Stimulated activated CD4-positive, alpha-beta T cell treated with anti-CD3 and anti-CD28 coated beads, Interleukin-2, amount 100 ng/mL, for 24 hours (primary cell): ENCODE results near the gene SPIN1.

Source experiments
- DNase-seq, 2 donors: peaks; one replicate each; pipeline ENCODE4 v3.0.0-alpha.2; 2020

Gene SPIN1

DNA sequence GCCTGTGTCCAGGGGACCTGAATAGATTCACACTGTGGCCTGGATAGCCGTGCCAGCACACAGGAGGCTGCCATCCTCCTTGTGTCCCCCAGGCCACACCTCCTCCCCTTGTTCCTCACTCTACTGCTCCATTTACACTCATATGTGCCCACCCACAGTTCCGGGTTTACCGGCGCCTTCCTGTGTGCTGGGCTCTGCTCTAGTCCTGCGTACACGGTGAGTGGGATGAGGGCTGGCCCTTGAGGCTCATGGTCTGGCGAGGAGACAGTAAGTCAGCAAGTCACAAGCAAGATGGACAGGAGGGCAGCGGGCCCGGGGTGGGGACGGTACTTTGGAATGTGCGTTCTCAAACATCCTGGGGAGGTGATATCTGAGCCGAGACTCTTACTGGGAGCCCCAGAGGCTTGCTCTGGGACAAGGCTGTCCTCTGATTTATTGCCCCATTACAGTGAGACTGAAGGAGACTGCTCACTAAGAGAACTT lies 114.3 kb downstream of the SPIN1 start:
- no peak for DNase-seq

DNA sequence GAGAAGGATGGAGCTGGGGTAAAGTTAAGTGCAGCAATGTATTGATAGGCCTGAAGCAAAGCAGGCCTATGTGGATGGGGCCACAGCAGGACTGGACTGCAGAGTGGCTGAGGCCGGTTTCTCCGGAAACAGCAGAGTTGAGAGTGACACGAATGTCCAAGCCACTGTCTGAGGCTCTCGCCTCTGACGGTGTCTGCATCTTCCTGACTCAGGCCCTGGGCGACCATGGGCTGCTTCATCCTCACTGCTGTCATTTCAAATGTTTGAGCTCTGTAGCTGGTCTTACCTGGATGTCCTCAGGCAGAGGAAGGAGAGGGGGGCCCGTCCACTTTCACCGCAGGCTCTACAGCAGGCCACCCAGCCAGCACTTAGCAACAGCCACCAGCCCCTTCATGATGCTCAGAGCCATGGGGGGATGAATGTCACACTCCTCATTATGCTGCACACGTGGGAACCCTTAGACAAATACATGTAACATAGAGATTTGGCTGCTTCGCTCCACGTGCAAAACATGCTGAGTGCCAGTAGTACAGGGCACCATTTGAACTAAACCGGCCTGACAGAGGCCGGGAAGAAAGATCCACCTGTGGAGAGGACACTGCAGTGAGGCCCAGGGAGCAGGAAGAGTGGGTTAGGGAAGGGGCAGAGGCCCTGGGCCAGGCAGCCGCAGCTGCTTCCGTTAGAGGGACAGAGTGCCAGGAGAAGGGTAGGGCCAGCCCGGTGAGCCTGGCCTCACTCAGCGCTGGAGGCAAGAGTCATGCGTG lies 115.0 kb downstream of the SPIN1 start:
- no peak for DNase-seq

DNA sequence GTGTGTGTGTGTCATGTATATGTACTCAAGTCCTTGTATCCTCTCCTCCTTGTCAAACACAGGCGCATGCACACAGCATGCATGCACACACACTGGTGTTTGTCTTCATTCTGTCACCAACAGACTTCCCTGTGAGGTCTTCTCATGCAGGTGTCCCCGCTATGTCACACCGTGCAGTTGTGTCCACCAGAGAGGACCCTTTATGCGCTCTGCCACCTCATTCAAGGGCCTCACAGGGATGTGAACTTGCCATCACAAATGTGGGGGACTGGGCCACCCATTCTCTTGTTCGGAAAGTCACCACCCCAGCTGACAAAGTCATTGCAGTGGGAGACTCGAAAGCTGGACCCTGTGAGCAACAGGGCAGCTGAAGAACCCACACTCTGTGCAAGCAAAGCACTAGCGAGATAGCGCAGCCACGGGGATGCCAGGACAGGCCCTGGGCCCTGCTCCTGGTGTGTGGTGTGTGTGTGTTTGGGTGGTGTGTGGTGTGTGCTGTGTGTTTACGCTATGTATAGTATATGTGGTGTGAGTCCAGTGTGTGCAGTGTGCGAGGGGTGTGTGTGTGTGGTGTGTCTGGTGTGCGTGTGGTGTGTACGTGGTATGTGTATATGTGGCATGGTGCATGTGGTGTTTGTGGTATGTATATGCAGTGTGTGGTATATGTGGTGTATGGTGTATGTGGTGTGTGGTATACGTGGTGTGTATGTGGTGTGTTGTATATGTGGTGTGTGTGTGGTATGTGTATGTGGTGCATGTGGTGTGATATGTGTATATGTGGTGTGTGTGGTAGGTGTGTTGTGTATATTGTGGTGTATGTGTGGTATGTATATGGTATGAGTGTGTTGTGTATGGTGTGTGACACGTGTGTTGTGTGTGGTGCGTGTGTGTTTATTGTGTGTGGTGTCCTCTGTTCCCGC lies 115.9 kb downstream of the SPIN1 start:
- DNase-seq = no peak

DNA sequence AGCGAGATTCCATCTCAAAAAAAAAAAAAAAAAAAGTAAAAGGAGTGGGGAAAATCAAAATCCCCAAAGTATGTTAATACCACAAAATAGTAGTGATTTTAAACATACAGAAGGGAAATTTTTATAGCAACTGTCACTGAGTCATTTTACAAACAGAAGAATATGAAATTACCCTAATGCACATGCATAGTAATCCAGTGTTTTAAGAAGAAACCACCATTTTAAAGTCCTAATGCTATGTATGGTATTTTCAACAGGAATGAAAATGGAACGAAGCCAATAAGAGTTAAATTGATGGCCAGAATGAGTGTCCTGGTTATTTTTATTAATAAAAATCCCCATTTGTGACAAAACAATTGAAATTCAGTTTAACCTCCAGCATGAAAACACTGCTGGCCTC lies 120.1 kb downstream of the SPIN1 start:
- no peak for DNase-seq

DNA sequence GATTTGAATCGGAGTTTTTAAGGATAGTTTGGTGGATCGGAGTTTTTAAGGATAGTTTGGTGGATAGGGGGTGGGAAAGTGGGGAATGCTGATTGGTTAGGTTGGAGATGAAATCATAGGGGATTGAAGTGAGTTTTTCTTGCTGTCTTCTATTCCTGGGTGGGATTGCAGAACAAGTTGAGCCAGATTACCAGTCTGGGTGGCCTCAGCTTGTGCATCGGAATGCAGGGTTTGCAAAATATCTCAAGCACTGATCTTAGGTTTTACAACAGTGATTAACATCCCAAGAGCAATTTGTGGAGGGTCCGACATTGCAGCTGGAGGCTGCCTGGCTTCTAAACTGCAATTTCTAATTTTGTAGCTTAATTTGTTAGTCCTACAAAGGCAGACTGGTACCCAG lies 123.7 kb downstream of the SPIN1 start:
- no peak for DNase-seq

DNA sequence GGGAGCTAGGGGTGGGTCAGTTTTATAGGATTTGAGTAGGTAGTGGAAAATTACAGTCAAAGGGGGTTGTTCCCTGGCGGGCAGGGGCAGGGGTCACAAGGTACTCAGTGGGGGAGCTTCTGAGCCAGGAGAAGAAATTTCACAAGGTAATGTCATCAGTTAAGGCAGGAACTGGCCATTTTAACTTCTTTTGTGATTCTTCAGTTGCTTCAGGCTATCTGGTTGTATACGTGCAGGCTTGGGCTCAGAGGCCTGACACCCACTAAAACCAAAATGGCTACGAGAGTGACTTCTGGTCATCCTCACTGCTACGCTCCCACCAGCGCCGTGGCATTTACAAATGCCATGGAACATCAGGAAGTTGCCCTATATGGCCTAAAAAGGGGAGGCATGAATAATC lies 126.0 kb downstream of the SPIN1 start:
- no peak for DNase-seq

DNA sequence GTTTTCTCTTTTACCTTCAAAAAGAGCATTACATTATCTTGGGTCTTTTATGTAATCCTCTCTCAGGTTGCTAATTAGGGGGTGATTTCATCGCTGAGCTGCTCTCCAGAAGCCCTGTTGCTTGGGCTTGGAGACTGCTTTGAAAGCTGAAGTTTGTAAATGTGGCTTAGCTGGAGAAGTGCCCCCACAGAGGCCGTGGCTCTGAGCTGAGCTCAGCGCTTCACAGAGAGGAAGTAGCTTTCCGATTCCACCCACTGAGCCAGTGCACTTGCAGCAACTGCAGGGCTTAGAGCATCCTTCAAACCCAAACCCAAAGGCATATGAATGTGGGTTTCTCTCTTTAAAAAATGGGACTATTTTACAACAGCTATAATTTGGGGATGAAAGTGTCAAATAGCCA lies 133.1 kb downstream of the SPIN1 start:
- no peak for DNase-seq

DNA sequence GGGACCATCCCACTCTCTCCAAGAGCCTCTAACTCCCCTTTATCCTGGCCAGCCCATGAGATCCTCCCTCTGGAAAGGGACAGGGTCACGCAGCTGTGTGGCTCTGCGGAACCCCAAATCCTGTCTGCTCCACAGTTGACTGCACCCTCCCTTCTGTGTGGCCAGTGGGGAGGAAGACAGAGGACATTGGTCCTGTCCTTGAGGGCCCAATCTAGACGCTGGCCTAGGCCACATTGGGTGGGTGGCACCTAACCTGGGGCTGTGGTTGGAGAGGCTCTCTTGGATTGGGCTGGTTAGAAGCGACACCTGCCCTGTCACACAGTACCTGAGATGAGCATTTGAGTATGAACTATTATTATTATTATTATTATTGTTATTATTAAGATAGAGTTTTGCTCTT lies 134.1 kb downstream of the SPIN1 start:
- DNase-seq = no peak

DNA sequence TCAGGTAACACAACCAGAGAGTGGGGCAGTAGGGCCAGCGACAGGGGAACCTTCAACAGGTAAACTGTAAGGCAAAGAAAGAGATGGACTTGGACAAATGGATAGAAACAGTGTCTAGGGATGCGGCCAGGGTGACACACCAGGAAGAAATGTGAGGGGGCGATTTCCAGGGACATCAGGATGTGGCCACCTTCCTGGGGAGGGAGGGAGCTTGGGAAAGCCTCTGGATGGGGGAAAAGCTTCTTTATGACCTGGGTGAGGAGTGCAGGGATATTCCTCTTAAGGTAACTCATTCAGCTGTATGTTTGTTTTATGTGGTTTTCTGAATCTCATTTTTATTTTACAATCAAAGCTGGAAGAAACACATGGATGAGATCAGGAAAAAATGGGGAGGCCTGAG lies 134.8 kb downstream of the SPIN1 start:
- no peak for DNase-seq

DNA sequence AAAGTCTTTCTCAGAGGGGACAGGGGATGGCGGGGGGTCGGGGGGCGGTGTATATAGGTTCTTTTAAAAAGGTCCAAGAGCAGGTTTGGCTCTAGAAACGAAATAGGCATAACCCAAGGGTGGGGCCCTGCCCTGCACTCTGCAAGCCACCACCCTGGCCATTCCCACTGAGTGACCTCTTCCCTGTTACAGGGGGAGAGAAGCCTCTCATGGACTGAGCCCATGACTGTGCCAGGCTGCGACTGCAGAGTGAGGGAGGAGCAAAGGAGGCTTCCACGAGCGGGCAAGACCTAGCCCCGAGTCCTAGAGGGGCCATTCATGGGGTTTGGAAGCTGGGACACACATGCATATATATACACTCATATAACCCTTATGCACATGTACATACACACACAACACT lies 136.7 kb downstream of the SPIN1 start:
- no peak for DNase-seq

DNA sequence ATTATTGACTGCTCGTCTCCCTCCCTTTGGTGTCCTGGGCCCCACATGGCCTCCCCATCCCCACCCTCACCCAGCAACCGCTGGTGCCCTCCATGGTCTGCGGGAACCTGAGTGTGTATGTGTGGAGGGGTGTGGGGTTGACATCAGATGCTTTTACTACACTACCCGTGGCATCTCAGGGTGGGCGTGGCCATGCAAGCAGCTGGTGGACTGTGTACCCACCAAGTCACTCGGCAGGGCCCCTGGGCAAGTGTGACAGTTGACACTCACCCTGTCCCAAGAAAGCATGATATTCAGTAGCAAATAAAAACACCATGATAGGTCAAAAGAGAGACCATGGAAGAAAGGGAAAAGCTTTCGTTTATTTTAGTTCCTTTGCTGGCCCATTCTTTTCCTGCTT lies 139.4 kb downstream of the SPIN1 start:
- DNase-seq = no peak
